ENCODE measurements around the gene PRKAG2. TPM values are rescaled to one million over a fixed set of nuclear protein-coding genes. Genes with fewer than 3 reads are reported as not detected.
A peak's percentile ranks its signal among the peaks of the same experiment; 100 is the strongest.

PRKAG2 gene
- total and polyA plus RNA-seq, 2 experiments from 2014 or later = 17.0 to 19.5 TPM

GRCh38 chr7:151847136-151847535 lies 29.8 kb downstream of the PRKAG2 start:
- peaks cover 4% of the 10 kb centered on the region for H3K27me3 ChIP-seq (replicated peaks; ENCODE audit: insufficient read depth)
- no peaks in the 10 kb centered on the region for H3K36me3 ChIP-seq (ENCODE audit: low read depth)
- H3F3A ChIP-seq (ENCODE audit: insufficient read depth) = peaks cover 9% of the 10 kb centered on the region; the same call in 1 of the 2 replicates
- H3K4me1 ChIP-seq (ENCODE audit: insufficient read depth) = peaks cover 14% of the 10 kb centered on the region; the same call in 1 of the 2 replicates
- no peak for DNase-seq
- no peak overlapping the region for H3K27ac ChIP-seq
- no peak overlapping the region for H3K9ac ChIP-seq
- H3K79me2 ChIP-seq (ENCODE audit: insufficient read depth) = no peaks in the 10 kb centered on the region
- in situ Hi-C loops (cut with MboI) = no loop called here
- H2AFZ ChIP-seq = no peak overlapping the region
- TF ChIP-seq EZH2 (IDR thresholded peaks at IDR 0.05; ENCODE audit: insufficient read depth, poor library complexity, severe bottlenecking) (no peak), EZH2phosphoT487 (IDR thresholded peaks at IDR 0.05; ENCODE audit: insufficient read depth, low read depth) (no peak)
- no peaks in the 10 kb centered on the region for H3K9me3 ChIP-seq (ENCODE audit: low read depth)
- H3K4me2 ChIP-seq (ENCODE audit: unreplicated experiment) = no peak overlapping the region
- H3K4me3 ChIP-seq = no peak overlapping the region
- H3K9me2 ChIP-seq (ENCODE audit: insufficient read depth) = no peaks in the 10 kb centered on the region
- no peaks in the 10 kb centered on the region for H4K20me1 ChIP-seq (ENCODE audit: insufficient read depth)
- 81 to 88% methylated on average over 7 of the region's 7 CpGs for WGBS, 2 experiments (ENCODE audit: low coverage in 1 of 2, low lambda C conversion rate in 2 of 2, missing lambda C conversion rate in 2 of 2)

DNA sequence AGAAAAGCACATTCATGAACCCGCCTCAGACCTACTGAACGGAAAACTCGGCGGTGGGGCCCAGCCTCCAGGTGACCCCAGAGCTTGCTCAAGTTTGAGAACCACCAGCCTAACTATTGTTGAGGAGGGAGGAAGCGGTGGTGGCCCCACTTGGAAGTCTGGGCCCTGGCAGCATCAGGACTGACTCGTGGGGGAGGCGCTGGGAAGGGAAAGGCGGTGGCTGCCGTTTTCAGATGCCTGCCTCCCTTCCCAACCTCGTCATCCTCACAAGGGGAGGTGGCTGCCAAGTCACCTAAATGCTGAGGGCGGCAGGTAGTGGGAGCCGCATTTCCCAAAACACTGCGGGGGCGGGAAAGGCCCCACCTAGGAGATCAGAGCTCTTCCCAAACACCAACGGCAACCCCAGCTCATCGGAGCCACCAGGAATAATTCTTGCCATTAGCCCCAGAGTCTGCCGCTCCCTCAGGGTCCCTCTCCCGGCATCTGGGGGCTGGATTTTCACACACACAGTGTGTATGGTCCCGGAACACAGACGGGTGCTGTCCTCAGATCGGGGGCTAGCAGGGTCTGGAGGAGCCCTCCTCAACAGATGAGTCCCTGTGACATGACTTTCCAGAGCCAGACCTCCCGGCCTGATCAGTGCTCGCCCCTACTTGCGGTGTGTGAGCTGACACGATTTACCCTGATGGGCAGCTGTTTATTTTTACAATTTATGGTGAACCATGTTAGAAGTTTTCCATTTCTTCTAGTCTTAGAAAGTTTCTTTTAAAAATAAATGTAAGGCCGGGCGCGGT lies 31.3 kb downstream of the PRKAG2 start:
- H3F3A ChIP-seq (ENCODE audit: insufficient read depth) = peaks cover 9% of the 10 kb centered on the region; the same call in 1 of the 2 replicates
- in situ Hi-C loops (cut with MboI) = no loop called here
- H3K27me3 ChIP-seq (replicated peaks; ENCODE audit: insufficient read depth) = no peaks in the 10 kb centered on the region
- no peak overlapping the region for H3K4me2 ChIP-seq (ENCODE audit: unreplicated experiment)
- no peaks in the 10 kb centered on the region for H3K79me2 ChIP-seq (ENCODE audit: insufficient read depth)
- no peak overlapping the region for H2AFZ ChIP-seq
- no peaks in the 10 kb centered on the region for H4K20me1 ChIP-seq (ENCODE audit: insufficient read depth)
- H3K9me3 ChIP-seq (ENCODE audit: low read depth) = no peaks in the 10 kb centered on the region
- H3K9ac ChIP-seq = no peak overlapping the region
- H3K36me3 ChIP-seq (ENCODE audit: low read depth) = no peaks in the 10 kb centered on the region
- H3K9me2 ChIP-seq (ENCODE audit: insufficient read depth) = no peaks in the 10 kb centered on the region
- no peak overlapping the region for H3K4me3 ChIP-seq
- TF ChIP-seq EZH2phosphoT487 (IDR thresholded peaks at IDR 0.05; ENCODE audit: insufficient read depth, low read depth) (no peak), EZH2 (IDR thresholded peaks at IDR 0.05; ENCODE audit: insufficient read depth, poor library complexity, severe bottlenecking) (no peak)
- WGBS, 2 experiments (ENCODE audit: low coverage in 1 of 2, low lambda C conversion rate in 2 of 2, missing lambda C conversion rate in 2 of 2) = 88 to 91% methylated on average over 28 of the region's 28 CpGs
- peaks cover 9% of the 10 kb centered on the region; the same call in 1 of the 2 replicates for H3K4me1 ChIP-seq (ENCODE audit: insufficient read depth)
- no peak for DNase-seq
- H3K27ac ChIP-seq = no peak overlapping the region

DNA sequence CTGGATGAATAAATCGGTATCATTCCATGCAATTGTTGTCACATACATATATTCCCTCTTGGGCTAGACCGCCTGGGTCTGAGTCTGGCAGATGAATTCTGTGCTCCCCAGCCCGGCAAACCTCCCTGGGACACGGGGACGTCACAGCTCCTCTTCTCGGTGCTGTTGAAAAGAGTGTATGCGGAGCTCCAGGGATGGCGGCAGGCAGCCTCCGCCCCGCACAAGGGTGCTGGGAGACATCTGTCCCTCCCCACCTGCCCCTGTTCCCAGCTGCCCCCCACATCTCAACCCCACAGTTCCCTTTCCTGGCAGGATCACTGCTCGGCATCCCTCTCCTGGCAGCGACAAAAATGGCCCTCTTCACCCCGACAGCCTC lies 32.1 kb downstream of the PRKAG2 start:
- no peaks in the 10 kb centered on the region for H3K27me3 ChIP-seq (replicated peaks; ENCODE audit: insufficient read depth)
- 78 to 87% methylated on average over 13 of the region's 13 CpGs for WGBS, 2 experiments (ENCODE audit: low coverage in 1 of 2, low lambda C conversion rate in 2 of 2, missing lambda C conversion rate in 2 of 2)
- H3K36me3 ChIP-seq (ENCODE audit: low read depth) = no peaks in the 10 kb centered on the region
- in situ Hi-C loops (cut with MboI) = no loop called here
- TF ChIP-seq EZH2phosphoT487 (IDR thresholded peaks at IDR 0.05; ENCODE audit: insufficient read depth, low read depth) = no peak
- no peak for TF ChIP-seq EZH2 (IDR thresholded peaks at IDR 0.05; ENCODE audit: insufficient read depth, poor library complexity, severe bottlenecking)
- H3K79me2 ChIP-seq (ENCODE audit: insufficient read depth) = no peaks in the 10 kb centered on the region
- no peak for DNase-seq
- no peak overlapping the region for H3K4me2 ChIP-seq (ENCODE audit: unreplicated experiment)
- peaks cover 9% of the 10 kb centered on the region; the same call in 1 of the 2 replicates for H3F3A ChIP-seq (ENCODE audit: insufficient read depth)
- H2AFZ ChIP-seq = no peak overlapping the region
- no peaks in the 10 kb centered on the region for H3K9me2 ChIP-seq (ENCODE audit: insufficient read depth)
- H4K20me1 ChIP-seq (ENCODE audit: insufficient read depth) = no peaks in the 10 kb centered on the region
- H3K27ac ChIP-seq = no peak overlapping the region
- peaks cover 9% of the 10 kb centered on the region; the same call in 1 of the 2 replicates for H3K4me1 ChIP-seq (ENCODE audit: insufficient read depth)
- no peak overlapping the region for H3K4me3 ChIP-seq
- H3K9me3 ChIP-seq (ENCODE audit: low read depth) = no peaks in the 10 kb centered on the region
- no peak overlapping the region for H3K9ac ChIP-seq

GRCh38 chr7:151844071-151844824 lies 32.7 kb downstream of the PRKAG2 start:
- Histone ChIP-seq H3K4me3 (no peak overlapping the region), H3K9ac (no peak overlapping the region), H3K4me2 (ENCODE audit: unreplicated experiment) (peak overlapping the region; percentile 8), H3K9me3 (ENCODE audit: low read depth) (no peaks in the 10 kb centered on the region), H2AFZ (no peak overlapping the region), H3F3A (ENCODE audit: insufficient read depth) (peaks cover 9% of the 10 kb centered on the region; the same call in 1 of the 2 replicates), H3K27me3 (replicated peaks; ENCODE audit: insufficient read depth) (0 out of 2 replicates have a peak, but pooled peaks cover under 1% of the 10 kb centered on the region), H3K79me2 (ENCODE audit: insufficient read depth) (no peaks in the 10 kb centered on the region), H4K20me1 (ENCODE audit: insufficient read depth) (no peaks in the 10 kb centered on the region), H3K9me2 (ENCODE audit: insufficient read depth) (no peaks in the 10 kb centered on the region), H3K36me3 (ENCODE audit: low read depth) (no peaks in the 10 kb centered on the region), H3K4me1 (ENCODE audit: insufficient read depth) (peaks cover 9% of the 10 kb centered on the region; the same call in 1 of the 2 replicates), H3K27ac (peak overlapping the region; percentile 37; the same call in 1 of the 2 replicates)
- DNase-seq = peak; percentile 89
- WGBS, 2 experiments (ENCODE audit: low coverage in 1 of 2, low lambda C conversion rate in 2 of 2, missing lambda C conversion rate in 2 of 2) = 44 to 49% methylated on average over 20 of the region's 20 CpGs
- TF ChIP-seq EZH2 (IDR thresholded peaks at IDR 0.05; ENCODE audit: insufficient read depth, poor library complexity, severe bottlenecking) (no peak), EZH2phosphoT487 (IDR thresholded peaks at IDR 0.05; ENCODE audit: insufficient read depth, low read depth) (no peak)
- in situ Hi-C loops (cut with MboI) = no loop called here
